AG04450 (cell line): ENCODE measurements around the gene HSP90AA1. TPM values are rescaled to one million over a fixed set of nuclear protein-coding genes. Genes with fewer than 3 reads are reported as not detected.

ENCODE experiments used
- CTCF ChIA-PET: fragments of 300-600, 350-600 bp; formaldehyde crosslinking; extraction: SDS; loops from one replicate; lab custom pipeline; 2022; ENCODE audit warnings: antibody characterized with exemption, inconsistent platforms; lab: Charles Lee
- POLR2A ChIA-PET: fragments of 350-600 bp; formaldehyde crosslinking; extraction: SDS; loops from one replicate; lab custom pipeline; 2021; ENCODE audit warnings: antibody characterized with exemption, inconsistent platforms; lab: Yijun Ruan, JAX
- DNase-seq: peaks from one replicate; pipeline ENCODE4 v3.0.0-alpha.2; 2011; ENCODE audit warnings: low read depth, low spot score
- H3K27ac ChIP-seq: one replicate; pipeline ENCODE4 v1.5.1; 2012; ENCODE audit warnings: low read depth, low read length, control low read depth
- H3K27me3 ChIP-seq: one replicate; pipeline ENCODE4 v1.6.0; 2012; ENCODE audit warnings: low read length; ENCODE audit not compliant: control insufficient read depth, insufficient read depth
- H3K4me3 ChIP-seq: 2 replicates; pipeline ENCODE4 v1.5.1; 2011; ENCODE audit warnings: mild to moderate bottlenecking, low read depth, low read length, control low read depth
- H3K9me3 ChIP-seq: 2 replicates; pipeline ENCODE4 v1.5.1; 2012; ENCODE audit warnings: low read length; ENCODE audit not compliant: control insufficient read depth, insufficient read depth
- polyA plus RNA-seq: library from polyadenylated mRNA; depleted of rRNA; stranded (reverse); fragments of >200 nt; gene quantifications from 2 replicates; pipeline ENCODE4 v1.2.3, GENCODE V29; 2011
- TF ChIP-seq, protein P1 (sequence below): IDR thresholded peaks from 2 replicates; pipeline ENCODE4 v1.5.1; 2011; ENCODE audit warnings: low read depth, low read length, control low read depth, inconsistent platforms

The HSP90AA1 gene
- polyA plus RNA-seq, 1 experiment = 822 TPM

DNA sequence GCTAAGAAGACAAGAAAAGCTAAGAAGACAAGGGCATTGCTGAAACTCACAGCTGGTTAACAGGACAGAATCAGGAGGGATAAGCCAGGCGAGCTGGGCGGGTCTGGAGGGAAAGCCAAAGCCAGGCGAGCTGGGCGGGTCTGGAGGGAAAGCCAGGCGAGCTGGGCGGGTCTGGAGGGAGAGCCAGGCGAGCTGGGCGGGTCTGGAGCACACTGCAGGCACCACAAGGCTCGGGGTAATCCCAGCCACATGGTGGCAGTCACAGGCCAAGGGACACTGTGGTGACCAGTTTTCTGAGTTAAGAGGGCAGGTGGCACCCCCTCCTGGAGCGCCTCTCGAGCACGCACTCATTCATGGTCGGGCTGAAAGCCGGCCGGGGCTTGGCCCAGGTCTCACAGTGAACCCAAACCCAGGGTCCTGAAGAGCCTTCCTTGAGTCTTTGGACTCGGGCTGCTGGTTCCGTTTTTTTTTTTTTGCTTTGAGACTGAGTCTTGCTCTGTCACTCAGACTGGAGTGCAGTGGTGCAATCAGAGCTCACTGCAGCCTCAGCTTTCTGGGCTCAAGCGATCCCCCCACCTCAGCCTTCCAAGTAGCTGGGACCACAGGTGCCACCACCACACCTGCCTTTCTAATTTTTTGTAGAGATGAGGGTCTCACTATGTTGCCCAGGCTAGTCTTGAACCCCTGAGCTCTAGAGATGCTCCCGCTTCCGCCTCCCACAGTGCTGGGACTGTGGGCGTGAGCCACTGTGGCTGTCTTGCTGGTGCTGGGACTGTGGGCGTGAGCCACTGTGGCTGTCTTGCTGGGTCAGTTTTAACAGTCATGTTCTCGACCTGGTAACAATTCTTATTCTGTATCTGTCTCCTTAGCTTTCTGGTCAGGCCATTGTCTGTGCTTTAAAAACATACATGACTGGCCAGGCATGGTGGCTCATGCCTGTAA, 40.2 kb downstream of the HSP90AA1 start:
- POLR2A ChIA-PET = interaction anchor here (0.6 kb wide), 1 partner anchor 259 kb away, joined by 3 read pairs; the partner anchor contains the start of gene MOK
- Histone ChIP-seq H3K27me3 (no peaks in the 10 kb centered on the region), H3K4me3 (no peak overlapping the region), H3K27ac (no peak overlapping the region), H3K9me3 (no peaks in the 10 kb centered on the region)
- CTCF ChIA-PET = no interaction called here
- no peak for DNase-seq
- TF ChIP-seq, protein P1, sequence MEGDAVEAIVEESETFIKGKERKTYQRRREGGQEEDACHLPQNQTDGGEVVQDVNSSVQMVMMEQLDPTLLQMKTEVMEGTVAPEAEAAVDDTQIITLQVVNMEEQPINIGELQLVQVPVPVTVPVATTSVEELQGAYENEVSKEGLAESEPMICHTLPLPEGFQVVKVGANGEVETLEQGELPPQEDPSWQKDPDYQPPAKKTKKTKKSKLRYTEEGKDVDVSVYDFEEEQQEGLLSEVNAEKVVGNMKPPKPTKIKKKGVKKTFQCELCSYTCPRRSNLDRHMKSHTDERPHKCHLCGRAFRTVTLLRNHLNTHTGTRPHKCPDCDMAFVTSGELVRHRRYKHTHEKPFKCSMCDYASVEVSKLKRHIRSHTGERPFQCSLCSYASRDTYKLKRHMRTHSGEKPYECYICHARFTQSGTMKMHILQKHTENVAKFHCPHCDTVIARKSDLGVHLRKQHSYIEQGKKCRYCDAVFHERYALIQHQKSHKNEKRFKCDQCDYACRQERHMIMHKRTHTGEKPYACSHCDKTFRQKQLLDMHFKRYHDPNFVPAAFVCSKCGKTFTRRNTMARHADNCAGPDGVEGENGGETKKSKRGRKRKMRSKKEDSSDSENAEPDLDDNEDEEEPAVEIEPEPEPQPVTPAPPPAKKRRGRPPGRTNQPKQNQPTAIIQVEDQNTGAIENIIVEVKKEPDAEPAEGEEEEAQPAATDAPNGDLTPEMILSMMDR = no peak

- H3K4me3 ChIP-seq = no peak overlapping the region
- TF ChIP-seq, protein P1 = no peak
- DNase-seq = no peak
- no peaks in the 10 kb centered on the region; the same call in 1 of the 2 replicates for H3K9me3 ChIP-seq
- POLR2A ChIA-PET = no interaction called here
- H3K27ac ChIP-seq = no peak overlapping the region
- CTCF ChIA-PET = no interaction called here
- H3K27me3 ChIP-seq = no peaks in the 10 kb centered on the region
These were observed 42.3 kb downstream of the HSP90AA1 start for GRCh38 chr14:102044566-102044965.

GRCh38 chr14:102043251-102044025, 43.4 kb downstream of the HSP90AA1 start:
- no peak for DNase-seq
- POLR2A ChIA-PET = interaction anchor here (0.6 kb wide), 1 partner anchor 42 kb away, joined by 7 read pairs; no protein-coding TSS in a partner anchor
- Histone ChIP-seq H3K27ac (no peak overlapping the region), H3K27me3 (no peaks in the 10 kb centered on the region), H3K4me3 (no peak overlapping the region), H3K9me3 (no peaks in the 10 kb centered on the region; the same call in 1 of the 2 replicates)
- TF ChIP-seq, protein P1 = no peak
- CTCF ChIA-PET = interaction anchor here (0.9 kb wide), 1 partner anchor 270 kb away, joined by 3 read pairs; no protein-coding TSS in a partner anchor

DNA sequence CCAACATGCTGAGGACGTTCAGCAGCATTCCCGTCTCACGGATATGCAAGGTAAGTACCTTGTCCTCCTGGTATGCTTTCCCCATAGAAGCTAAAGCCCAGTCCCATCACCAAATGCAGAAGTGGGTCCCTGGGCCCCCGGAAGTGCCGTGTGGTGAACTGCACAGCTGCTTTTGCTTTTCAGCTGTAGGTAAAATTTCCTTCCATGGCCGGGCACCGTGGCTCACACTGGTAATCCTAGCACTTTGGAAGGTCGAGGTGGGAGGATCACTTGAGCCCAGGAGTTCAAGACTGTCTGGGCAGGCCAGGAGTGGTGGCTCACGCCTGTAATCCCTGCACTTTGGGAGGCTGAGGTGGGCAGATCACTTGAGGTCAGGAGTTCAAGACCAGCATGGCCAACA, 44.1 kb downstream of the HSP90AA1 start:
- TF ChIP-seq, protein P1 = no peak
- no peaks in the 10 kb centered on the region; the same call in 1 of the 2 replicates for H3K9me3 ChIP-seq
- no peak for DNase-seq
- no peak overlapping the region for H3K27ac ChIP-seq
- no peak overlapping the region for H3K4me3 ChIP-seq
- ChIA-PET CTCF (interaction anchor here (0.9 kb wide), 1 partner anchor 271 kb away, joined by 3 read pairs; no protein-coding TSS in a partner anchor), POLR2A (interaction anchor here (0.6 kb wide), 1 partner anchor 43 kb away, joined by 7 read pairs; no protein-coding TSS in a partner anchor)
- H3K27me3 ChIP-seq = no peaks in the 10 kb centered on the region
